Measurements from ENCODE around the gene TRIM7.
A peak's percentile ranks its signal among the peaks of the same experiment; 100 is the strongest.

Gene TRIM7

DNA sequence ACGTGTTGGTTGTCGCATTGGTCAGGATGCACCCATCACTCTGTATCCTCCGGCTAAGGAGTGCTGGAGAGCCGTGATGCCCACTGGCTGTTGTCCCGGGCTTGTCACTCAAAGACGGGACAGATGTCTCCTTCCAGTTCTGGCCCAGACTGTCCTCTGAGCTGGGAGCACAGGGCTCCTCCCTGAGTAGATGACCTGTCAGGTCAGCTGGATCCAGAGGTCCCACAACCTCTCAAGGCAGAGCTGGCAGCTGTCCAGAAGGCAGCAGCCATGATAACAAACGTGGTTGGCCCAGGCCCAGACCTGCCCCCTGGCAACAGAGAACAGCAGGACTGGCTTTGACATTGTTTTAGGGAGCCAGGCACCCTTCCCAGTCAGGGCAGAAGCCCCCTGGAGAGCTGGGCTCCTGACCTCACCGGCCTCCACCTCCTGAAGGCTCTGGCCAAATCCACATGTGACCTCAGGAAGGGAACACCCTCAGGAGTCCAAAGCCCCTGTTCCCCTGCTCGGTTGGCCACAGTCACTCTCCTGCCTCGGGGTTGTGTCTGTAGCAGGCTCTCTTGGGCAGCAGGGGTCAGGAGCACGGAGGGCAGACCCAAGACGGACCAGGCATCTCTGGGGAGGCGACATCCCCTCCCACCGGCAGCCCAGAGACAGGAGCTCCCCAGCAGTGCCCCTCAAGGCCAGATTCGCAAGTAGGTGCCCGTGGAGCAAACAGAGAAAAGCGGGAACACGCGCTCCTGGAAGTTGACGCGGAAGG lies 10.3 kb downstream of the TRIM7 start:
- ATAC-seq (no peak), DNase-seq (no peak)
- H3K27me3 Mint-ChIP-seq: no peaks in the 10 kb centered on the region
- no peak overlapping the region for H3K4me3 Mint-ChIP-seq
- H3K4me1 Mint-ChIP-seq: peaks cover 38% of the 10 kb centered on the region
- H3K27ac Mint-ChIP-seq: no peak overlapping the region
- H3K9me3 Mint-ChIP-seq: no peaks in the 10 kb centered on the region

DNA sequence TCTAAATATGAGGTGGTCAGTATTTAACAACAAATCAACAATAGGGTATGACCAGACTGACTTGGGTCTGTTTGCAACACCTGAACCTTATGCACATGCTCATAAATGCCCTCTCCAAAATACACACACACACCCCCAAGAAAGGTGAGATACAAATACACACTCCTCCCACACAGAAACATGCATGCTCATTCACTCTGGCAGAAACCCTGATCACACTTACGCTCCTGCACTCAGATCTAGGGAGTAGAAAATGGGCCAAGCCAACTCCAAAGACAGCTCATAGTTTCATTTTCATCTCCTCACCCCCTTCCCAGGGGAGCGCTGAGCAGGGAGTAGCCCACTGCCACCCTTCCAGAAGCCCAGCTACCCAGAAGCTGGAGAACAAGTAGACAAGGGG lies 11.3 kb downstream of the TRIM7 start:
- ATAC-seq (no peak), DNase-seq (no peak)
- H3K4me3 Mint-ChIP-seq: no peak overlapping the region
- no peaks in the 10 kb centered on the region for H3K9me3 Mint-ChIP-seq
- no peaks in the 10 kb centered on the region for H3K27me3 Mint-ChIP-seq
- H3K27ac Mint-ChIP-seq: no peak overlapping the region
- H3K4me1 Mint-ChIP-seq: peaks cover 42% of the 10 kb centered on the region

DNA sequence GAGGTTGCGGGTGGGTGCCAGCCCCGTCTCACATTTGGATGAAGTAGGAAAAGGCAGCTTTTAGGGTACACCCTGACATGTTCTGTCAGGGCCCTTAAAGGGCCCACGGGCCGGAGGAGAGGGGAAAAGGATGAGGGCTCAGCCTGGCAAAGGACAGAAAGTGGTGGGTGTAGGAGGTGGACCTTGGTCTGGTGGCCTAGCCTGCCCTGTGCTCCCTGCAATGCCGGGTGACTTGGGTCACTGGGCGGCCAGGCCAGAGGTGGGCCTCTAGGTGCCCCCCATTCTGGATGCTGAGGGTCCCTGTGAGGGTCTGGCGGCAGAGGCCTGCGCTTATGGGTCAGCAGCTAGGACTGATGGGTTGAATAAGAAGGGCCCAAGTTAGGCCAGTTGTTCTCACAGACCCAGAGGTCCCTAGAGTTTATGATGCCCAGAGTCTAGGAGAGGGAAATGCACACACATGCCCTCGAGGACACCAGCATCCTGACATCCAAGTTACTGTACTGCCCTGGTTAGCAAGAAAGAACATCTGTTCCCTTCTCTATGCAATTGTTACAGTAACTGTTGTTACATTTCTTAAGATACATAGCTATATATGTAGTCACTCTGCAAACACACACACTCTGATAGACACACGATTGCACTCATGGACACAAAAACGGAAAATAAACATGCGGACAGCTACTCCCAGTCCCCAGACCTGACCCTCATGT lies 12.5 kb downstream of the TRIM7 start:
- Mint-ChIP-seq H3K9me3 (no peaks in the 10 kb centered on the region), H3K27ac (peak overlapping the region; percentile 98 to 100), H3K4me1 (peaks cover 54% of the 10 kb centered on the region), H3K27me3 (no peaks in the 10 kb centered on the region), H3K4me3 (peak overlapping the region; percentile 96 to 98)
- ATAC-seq (no peak), DNase-seq (no peak)

DNA sequence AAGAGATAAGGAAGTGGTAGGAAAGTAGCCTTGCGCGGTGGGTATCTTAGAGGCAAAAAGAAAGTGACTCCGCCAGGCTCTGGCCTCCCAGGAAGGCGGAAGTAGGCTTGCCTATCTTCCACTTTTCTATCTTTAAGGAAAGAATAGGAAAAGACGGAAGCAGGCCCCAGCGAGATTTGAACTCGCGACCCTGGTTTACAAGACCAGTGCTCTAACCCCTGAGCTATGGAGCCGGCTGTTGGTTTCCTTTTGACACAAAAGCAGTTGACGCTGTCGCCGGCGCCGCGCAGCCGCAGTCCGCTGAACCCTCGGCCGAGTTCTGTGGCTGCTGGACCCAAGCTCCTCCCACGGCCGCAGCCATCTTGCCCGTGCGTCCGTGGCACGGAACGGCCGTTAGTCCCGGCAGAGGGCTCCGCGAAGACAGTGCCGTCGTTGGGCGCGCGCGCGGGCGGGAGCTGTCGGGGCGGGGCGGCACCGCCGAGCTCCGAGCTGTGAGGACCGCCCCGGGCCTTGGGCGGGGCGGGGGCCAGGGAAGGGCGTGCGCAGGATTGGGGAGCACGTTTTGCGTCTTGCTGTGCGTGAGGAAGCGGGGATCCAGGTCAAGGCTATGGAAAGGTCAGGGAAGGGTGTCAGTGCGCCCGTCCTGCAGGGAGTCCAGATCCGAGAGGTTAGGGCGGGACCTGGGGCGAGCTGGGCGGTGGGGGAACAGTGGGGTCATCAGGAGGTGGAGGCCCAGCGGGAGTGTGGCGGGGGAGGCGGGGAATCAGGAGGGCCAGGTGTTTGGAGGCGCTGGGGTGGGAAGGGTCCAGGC lies 13.3 kb downstream of the TRIM7 start:
- no peaks in the 10 kb centered on the region for H3K9me3 Mint-ChIP-seq
- H3K4me3 Mint-ChIP-seq: peak overlapping the region; percentile 96 to 98
- no peaks in the 10 kb centered on the region for H3K27me3 Mint-ChIP-seq
- peak overlapping the region; percentile 98 to 100 for H3K27ac Mint-ChIP-seq
- DNase-seq: peak; percentile 96 to 97
- ATAC-seq: peak; percentile 67
- H3K4me1 Mint-ChIP-seq: peaks cover 57% of the 10 kb centered on the region

DNA sequence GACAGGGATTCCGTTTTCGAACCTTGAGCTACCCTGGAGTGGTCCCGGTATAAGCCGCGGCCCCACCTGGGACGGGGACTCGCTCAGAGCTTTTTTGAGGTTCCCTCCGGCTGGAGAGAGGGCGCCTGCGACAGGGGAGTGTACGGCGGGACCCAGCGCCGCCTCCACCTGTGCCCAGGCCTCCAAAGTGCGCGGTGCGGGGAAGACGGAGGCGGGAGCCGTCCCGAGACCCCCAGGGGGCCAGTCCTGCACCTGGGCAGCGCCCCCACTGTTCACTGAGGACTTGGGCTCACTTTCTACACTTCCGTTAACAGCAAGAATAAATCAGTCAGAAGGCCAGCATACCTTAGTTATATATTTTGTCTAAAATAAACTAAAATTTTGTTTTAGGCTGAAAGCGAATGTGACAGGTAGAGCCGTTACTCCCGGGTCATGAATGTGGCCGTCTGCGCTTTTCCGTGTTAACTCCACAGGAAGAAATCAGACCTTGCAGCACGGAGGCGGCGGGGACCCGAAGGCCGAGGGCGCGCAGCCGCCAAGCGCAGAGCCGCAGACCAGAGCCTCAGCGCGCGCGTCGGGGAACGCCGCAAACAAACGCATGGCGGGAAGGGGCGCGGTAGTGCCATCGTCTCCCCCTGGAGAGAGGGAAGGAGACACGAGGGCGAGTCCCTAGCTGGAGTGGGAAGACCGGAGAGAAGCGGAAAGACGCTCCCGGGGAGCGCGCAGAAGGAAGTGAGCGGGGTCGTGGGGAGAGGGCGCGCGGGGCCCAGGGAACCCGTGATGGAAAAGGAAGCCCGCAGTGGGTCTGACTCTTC lies 14.1 kb downstream of the TRIM7 start:
- peaks cover 59% of the 10 kb centered on the region for H3K4me1 Mint-ChIP-seq
- peak overlapping the region; percentile 96 to 98 for H3K4me3 Mint-ChIP-seq
- ATAC-seq (peak; percentile 29), DNase-seq (peak; percentile 64 to 68)
- H3K27ac Mint-ChIP-seq: peak overlapping the region; percentile 98 to 100
- H3K9me3 Mint-ChIP-seq: no peaks in the 10 kb centered on the region
- H3K27me3 Mint-ChIP-seq: no peaks in the 10 kb centered on the region

DNA sequence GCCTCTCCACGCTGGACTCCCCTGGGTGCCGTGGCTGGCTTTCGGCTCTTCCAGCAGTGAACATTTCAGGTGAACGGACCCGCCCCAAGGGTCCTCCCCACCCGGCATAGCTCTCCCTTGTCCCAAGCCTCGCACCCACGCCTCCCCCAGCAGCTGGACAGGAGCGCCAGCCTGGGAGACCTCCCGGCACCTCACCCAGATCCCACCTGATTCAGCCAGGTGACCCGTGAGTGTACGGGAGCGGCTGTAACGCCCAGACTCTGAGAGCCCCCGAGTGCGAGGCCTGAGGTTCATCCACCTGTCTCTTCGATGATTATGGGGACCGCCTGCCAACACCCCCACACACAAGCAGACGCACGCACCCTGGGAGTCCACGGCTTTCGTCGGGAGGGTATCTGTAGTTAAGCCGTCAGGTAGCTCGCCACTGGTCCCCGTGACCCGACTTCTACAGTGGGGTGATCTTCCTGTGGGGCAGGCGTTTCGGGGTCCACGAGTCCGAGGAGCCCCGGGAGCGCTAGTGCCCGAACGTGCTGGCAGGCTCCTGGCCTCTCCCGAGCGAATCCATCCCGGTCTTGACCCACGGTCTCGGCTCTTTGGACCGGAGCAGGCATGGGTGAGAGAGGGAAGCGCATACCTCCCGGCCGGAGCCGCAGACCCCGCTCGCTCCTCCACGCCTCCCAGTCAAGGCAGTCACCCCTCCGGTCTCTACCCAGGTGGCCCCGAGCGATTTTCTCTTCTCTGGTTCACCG lies 14.9 kb downstream of the TRIM7 start:
- no peak for ATAC-seq
- Mint-ChIP-seq H3K9me3 (no peaks in the 10 kb centered on the region), H3K4me1 (peaks cover 64% of the 10 kb centered on the region), H3K27me3 (no peaks in the 10 kb centered on the region), H3K27ac (peak overlapping the region; percentile 90 to 100), H3K4me3 (peak overlapping the region; percentile 96 to 98)
- peak; percentile 52 to 54 for DNase-seq

DNA sequence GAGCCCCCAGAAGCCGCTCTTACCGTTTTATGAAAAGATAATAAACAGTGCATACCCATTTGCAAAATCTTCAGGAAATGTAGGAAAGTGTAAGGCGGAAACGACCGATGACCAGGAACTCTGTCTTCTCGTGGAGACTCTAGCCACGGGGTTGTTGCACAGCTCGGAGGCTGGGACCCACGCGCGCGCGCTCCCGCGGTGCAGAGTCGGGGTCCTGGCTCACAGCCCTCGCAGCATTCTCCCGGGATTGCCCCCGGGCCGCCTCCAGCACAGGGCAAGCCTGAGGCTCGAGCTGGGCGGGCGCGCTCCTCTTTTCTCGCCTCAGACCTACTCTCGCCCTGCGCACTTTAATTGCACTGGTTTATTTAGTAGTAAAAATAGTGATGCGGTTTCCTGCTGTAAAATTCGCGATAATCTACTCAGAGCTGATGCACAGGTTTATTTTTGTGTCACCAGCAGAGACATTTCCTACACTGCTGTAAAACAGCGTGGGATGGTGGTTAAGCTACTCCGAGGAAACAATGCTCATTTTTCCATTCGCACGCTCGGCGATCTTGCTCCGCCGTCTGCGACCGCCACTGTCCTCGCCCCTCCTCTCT lies 15.5 kb downstream of the TRIM7 start:
- ATAC-seq: peak; percentile 6
- peak overlapping the region; percentile 96 to 98 for H3K4me3 Mint-ChIP-seq
- peaks cover 70% of the 10 kb centered on the region for H3K4me1 Mint-ChIP-seq
- no peaks in the 10 kb centered on the region for H3K27me3 Mint-ChIP-seq
- H3K27ac Mint-ChIP-seq: peak overlapping the region; percentile 16 to 100
- peak; percentile 52 to 59 for DNase-seq
- H3K9me3 Mint-ChIP-seq: no peaks in the 10 kb centered on the region

DNA sequence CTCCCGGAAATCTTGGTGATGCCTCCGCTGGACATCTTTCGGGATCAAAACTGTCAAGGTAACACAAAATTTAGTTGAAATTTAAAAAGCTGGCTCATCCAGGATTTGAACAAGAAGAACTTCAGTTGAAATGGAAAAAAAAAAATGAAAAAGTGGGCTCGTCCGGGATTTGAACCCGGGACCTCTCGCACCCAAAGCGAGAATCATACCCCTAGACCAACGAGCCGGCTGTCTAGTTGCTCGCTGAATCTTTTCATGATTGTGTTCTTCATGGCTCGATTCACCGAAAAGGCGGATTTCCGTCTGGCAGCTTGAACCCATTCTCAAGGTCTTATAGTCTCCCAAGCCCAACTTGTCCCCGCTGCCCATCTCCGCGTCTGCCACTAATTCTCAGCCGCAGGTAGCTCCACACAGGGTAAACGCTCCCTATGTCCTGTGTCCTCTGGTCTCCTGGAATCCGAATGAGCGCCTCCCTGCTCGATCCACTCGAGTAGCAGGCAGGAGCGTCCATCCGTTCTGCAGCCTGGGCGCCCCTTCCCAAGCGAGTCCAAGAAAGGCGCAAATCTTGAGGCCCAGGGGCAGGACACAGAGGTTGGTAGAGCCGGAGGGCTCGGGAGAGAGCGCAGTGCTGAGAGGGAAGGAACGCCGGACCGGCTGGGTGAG lies 16.2 kb downstream of the TRIM7 start:
- peak; percentile 84 to 87 for DNase-seq
- Mint-ChIP-seq H3K27ac (peak overlapping the region; percentile 97 to 100), H3K9me3 (no peaks in the 10 kb centered on the region), H3K4me3 (peak overlapping the region; percentile 96 to 98), H3K4me1 (peaks cover 75% of the 10 kb centered on the region), H3K27me3 (no peaks in the 10 kb centered on the region)
- peak; percentile 10 for ATAC-seq

DNA sequence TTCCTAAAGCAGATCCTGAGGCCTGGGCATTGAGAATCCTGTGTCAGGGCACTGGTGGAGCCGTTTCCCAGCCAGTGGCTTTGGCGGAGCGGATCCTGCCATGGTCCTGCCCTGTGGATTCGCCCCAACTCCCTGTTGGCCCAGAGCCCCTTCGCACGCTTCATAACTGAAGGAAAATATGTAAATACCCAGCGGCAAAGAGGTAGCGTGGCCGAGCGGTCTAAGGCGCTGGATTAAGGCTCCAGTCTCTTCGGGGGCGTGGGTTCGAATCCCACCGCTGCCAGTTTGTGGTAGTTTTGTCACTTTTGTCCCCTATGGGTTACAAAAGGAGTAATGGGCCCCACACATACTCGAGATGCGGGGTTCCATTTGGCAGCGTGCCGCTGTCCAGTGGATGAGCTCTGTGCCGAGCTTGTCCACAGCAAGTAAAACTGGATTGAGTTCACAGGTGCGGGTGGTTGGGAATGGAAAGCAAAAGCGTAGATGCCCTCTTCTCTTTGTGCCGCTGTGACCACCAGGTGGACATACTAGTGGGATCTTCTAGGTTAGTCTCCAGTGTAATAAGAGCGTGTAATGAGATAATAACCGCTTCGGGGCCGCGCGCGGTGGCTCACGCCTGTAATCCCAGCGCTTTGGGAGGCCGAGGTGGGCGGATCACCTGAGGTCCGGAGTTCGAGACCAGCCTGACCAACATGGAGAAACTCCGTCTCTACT lies 17.3 kb downstream of the TRIM7 start:
- DNase-seq: peak; percentile 67 to 83
- H3K27ac Mint-ChIP-seq: peak overlapping the region; percentile 97 to 100

DNA sequence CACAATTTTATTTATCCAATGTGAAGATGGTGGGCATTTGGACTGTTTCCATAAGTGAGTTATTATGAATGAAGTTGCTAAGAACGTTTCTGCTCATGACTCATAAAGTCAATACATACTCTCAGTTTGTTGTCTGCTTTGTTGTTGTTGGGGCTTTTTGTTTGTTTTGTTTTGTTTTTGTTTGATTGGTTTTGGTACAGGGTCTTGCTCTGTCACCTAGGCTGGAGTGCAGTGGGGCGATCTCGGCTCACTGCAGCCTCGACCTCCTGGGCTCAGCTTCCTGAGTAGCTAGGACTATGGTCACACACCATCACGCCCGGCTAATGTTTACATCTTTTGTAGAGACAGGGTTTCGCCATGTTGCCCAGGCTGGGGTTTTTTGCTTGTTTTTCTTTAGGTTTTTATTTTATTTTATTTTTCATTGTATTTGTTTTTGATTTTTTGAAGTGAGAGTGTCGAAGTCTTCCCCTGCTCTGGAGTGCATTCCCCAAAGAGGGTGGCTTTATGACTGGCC lies 18.0 kb downstream of the TRIM7 start:
- no peak for DNase-seq
- ATAC-seq: no peak
- no peaks in the 10 kb centered on the region for H3K27me3 Mint-ChIP-seq
- H3K27ac Mint-ChIP-seq: peak overlapping the region in 1 of 2 donors; percentile 100
- no peaks in the 10 kb centered on the region for H3K9me3 Mint-ChIP-seq
- peaks cover 67% of the 10 kb centered on the region for H3K4me1 Mint-ChIP-seq
- peak overlapping the region; percentile 29 to 96 for H3K4me3 Mint-ChIP-seq

More for the DNA sequence above, 17.3 kb downstream of the TRIM7 start:
- peaks cover 68% of the 10 kb centered on the region for H3K4me1 Mint-ChIP-seq
- ATAC-seq: peak; percentile 4
- no peaks in the 10 kb centered on the region for H3K27me3 Mint-ChIP-seq
- H3K4me3 Mint-ChIP-seq: peak overlapping the region; percentile 96 to 98
- no peaks in the 10 kb centered on the region for H3K9me3 Mint-ChIP-seq

DNA sequence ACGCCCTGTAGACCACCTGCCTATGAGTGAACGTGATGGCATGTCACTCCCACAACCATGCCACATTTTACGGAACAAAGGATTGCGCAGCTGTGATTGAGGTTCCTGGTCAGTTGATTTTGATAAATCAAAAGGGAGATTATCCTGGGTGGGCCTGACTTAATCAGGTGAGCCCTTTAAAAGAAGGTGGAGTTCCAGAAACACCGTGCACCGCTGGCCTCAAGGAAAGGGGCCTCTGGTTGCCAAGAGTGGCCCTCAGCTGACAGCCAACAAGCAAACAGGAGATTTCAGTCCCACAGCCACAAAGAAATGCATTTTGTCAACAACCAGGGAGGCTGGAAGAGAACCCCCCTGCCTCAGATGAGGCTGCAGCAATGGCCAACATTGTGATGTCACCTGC lies 19.0 kb downstream of the TRIM7 start:
- Mint-ChIP-seq H3K27me3 (no peaks in the 10 kb centered on the region), H3K4me3 (no peak overlapping the region), H3K4me1 (peaks cover 62% of the 10 kb centered on the region), H3K27ac (no peak overlapping the region), H3K9me3 (no peaks in the 10 kb centered on the region)
- DNase-seq: no peak
- no peak for ATAC-seq

DNA sequence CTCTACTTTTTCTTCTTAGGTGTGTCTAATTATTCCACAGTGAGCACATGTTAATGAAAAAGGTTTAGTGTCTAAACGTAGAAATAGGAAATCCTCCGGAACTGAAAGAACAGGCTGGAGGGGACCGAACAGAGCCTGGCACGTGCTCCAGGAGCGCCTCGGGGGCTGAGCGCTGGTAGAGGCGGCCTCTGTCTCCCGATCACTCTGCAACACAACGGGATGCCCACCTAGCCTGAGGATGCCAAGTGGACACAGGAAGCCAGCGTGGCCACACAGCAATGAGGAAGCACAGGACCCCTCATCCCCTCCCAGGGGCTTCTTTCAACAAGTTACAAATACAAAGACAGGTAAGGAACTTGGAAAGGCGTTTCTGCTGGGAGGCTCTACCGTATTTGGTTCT lies 19.4 kb downstream of the TRIM7 start:
- Mint-ChIP-seq H3K9me3 (no peaks in the 10 kb centered on the region), H3K27me3 (no peaks in the 10 kb centered on the region), H3K27ac (no peak overlapping the region), H3K4me1 (peaks cover 64% of the 10 kb centered on the region), H3K4me3 (peak overlapping the region in 1 of 2 donors; percentile 4)
- DNase-seq: no peak
- ATAC-seq: no peak

DNA sequence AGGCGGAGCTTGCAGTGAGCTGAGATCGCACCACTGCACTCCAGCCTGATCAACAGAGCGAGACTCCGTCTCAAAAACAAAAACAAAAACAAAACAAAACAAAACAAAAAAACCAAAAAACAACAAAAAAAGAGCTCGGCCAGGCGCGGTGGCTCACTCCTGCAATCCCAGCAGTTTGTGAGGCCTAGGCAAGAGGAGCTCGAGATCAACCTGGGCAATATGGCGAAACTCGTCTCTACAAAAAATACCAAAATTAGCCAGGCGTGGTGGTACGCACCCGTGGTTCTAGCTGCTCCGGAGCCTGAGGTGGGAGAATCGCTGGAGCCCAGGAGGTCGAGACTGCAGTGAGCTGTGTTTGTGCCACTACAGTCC lies 20.2 kb downstream of the TRIM7 start:
- Mint-ChIP-seq H3K27ac (peak overlapping the region; percentile 19 to 98), H3K4me3 (peak overlapping the region; percentile 93 to 95), H3K4me1 (peaks cover 65% of the 10 kb centered on the region)

More for the DNA sequence above, 20.2 kb downstream of the TRIM7 start:
- Mint-ChIP-seq H3K27me3 (no peaks in the 10 kb centered on the region), H3K9me3 (no peaks in the 10 kb centered on the region)
- no peak for ATAC-seq
- DNase-seq: no peak
